Adrenal gland (tissue), 5 donors: ENCODE data around the gene TPGS1.

Experiments used
- CTCF ChIP-seq, 6 experiments: fragments of 450-650 bp in 4 of 6; fragments of 200-600 bp in 2 of 6; sonication (generic) in 1 of 6; IDR thresholded peaks; 1 replicate in 5 of 6; 2 replicates in 1 of 6; pipeline versions ENCODE4 v1.5.1 to v1.8.0; 2016 to 2021; ENCODE audit warnings: antibody characterized with exemption in 6 of 6, mild to moderate bottlenecking in 2 of 6, moderate library complexity in 1 of 6
- POLR2A ChIP-seq, 2 donors: fragments of 450-650 bp; IDR thresholded peaks; one replicate each; pipeline ENCODE4 v1.6.1; 2017; ENCODE audit warnings: antibody characterized with exemption in 2 of 2, mild to moderate bottlenecking in 2 of 2, moderate library complexity in 1 of 2
- donor health status: DM: no; HTN: no; CAD: no.

- TF ChIP-seq CTCF (IDR thresholded peaks at IDR 0.05), result no peak
- TF ChIP-seq POLR2A (IDR thresholded peaks at IDR 0.05), result no peak
These were observed 48.1 kb downstream of the TPGS1 start for GRCh38 chr19:555474-555808.
